ENCODE data around the gene MCM5.

DNA sequence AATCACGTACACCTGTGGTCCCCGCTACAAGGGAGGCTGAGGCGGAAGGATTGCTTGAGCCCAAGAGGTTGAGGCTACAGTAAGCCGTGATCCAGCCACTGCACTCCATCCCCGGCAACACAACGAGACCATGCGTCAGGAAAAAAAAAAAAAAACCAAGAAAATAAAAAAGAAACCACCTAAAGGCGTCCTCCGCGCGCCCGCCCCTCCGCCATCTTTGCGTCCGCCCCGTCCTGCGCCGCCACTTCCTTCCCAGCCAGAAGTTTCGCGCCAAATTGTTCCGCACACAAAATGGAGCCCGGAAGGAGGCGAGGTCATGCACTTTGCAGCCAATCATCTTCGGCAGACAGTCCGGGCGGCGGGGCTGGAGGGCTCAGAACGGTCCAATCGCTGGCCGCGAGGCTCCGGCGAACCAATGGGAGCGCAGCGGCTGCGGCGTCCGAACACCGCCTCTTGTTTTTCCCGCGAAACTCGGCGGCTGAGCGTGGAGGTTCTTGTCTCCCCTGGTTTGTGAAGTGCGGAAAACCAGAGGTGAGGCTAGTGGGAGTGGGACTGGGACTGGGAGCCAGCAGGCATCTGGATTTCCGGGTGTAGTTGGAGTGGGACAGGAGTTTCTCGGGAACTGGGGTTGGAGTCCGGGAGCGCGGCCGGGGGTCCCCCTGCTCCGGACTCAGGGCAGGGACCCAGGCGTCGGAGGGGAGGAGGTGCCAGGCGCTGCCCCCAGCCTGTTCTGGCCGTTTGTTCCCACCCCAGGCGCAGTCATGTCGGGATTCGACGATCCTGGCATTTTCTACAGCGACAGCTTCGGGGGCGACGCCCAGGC is at the start of gene MCM5:
- TF ChIP-seq TCF12 (IDR thresholded peaks at IDR 0.05; ENCODE audit: low read depth), result no peak
- no peak for TF ChIP-seq CEBPB (IDR thresholded peaks at IDR 0.05)
- TF ChIP-seq TAF1 (IDR thresholded peaks at IDR 0.05; ENCODE audit: low read depth), result peak; percentile 71
- TF ChIP-seq, protein P1, sequence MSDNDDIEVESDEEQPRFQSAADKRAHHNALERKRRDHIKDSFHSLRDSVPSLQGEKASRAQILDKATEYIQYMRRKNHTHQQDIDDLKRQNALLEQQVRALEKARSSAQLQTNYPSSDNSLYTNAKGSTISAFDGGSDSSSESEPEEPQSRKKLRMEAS (IDR thresholded peaks at IDR 0.05), result peak; percentile 71
- no peak for TF ChIP-seq RAD21 (IDR thresholded peaks at IDR 0.05; ENCODE audit: low read depth)
- TF ChIP-seq YY1 (IDR thresholded peaks at IDR 0.05; ENCODE audit: low read depth), result peak; percentile 96
- TF ChIP-seq EGR1 (IDR thresholded peaks at IDR 0.05), result no peak
- no peak for TF ChIP-seq FOXM1 (IDR thresholded peaks at IDR 0.05; ENCODE audit: borderline replicate concordance, low read depth)
- TF ChIP-seq, protein P2, sequence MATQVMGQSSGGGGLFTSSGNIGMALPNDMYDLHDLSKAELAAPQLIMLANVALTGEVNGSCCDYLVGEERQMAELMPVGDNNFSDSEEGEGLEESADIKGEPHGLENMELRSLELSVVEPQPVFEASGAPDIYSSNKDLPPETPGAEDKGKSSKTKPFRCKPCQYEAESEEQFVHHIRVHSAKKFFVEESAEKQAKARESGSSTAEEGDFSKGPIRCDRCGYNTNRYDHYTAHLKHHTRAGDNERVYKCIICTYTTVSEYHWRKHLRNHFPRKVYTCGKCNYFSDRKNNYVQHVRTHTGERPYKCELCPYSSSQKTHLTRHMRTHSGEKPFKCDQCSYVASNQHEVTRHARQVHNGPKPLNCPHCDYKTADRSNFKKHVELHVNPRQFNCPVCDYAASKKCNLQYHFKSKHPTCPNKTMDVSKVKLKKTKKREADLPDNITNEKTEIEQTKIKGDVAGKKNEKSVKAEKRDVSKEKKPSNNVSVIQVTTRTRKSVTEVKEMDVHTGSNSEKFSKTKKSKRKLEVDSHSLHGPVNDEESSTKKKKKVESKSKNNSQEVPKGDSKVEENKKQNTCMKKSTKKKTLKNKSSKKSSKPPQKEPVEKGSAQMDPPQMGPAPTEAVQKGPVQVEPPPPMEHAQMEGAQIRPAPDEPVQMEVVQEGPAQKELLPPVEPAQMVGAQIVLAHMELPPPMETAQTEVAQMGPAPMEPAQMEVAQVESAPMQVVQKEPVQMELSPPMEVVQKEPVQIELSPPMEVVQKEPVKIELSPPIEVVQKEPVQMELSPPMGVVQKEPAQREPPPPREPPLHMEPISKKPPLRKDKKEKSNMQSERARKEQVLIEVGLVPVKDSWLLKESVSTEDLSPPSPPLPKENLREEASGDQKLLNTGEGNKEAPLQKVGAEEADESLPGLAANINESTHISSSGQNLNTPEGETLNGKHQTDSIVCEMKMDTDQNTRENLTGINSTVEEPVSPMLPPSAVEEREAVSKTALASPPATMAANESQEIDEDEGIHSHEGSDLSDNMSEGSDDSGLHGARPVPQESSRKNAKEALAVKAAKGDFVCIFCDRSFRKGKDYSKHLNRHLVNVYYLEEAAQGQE (IDR thresholded peaks at IDR 0.05; ENCODE audit: low read depth), result no peak
- TF ChIP-seq, protein P3, sequence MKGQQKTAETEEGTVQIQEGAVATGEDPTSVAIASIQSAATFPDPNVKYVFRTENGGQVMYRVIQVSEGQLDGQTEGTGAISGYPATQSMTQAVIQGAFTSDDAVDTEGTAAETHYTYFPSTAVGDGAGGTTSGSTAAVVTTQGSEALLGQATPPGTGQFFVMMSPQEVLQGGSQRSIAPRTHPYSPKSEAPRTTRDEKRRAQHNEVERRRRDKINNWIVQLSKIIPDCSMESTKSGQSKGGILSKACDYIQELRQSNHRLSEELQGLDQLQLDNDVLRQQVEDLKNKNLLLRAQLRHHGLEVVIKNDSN (IDR thresholded peaks at IDR 0.05), result no peak
- TF ChIP-seq EP300 (IDR thresholded peaks at IDR 0.05; ENCODE audit: borderline replicate concordance), result no peak
- TF ChIP-seq TEAD4 (IDR thresholded peaks at IDR 0.05), result peak; percentile 64; the same call in 1 of the 2 replicates
- no peak for TF ChIP-seq ZBTB7A (IDR thresholded peaks at IDR 0.05; ENCODE audit: low read depth)

All from Ishikawa (cell line).